GM06990 (cell line): ENCODE results near the gene MICU2.

Source experiments
- DNase-seq: peaks from one replicate; pipeline ENCODE4 v3.0.0-alpha.2; 2011; ENCODE audit not compliant: insufficient read length; ENCODE audit errors: extremely low read depth
- H3K27me3 ChIP-seq: replicated peaks from 2 replicates; pipeline ENCODE4 v1.6.0; 2011; ENCODE audit warnings: low read length; ENCODE audit not compliant: control insufficient read depth, insufficient read depth
- H3K36me3 ChIP-seq: 2 replicates; pipeline ENCODE4 v1.5.1; 2011; ENCODE audit warnings: low read length; ENCODE audit not compliant: control insufficient read depth, insufficient read depth
- H3K4me3 ChIP-seq: replicated peaks from 2 replicates; pipeline ENCODE4 v1.5.1; 2011; ENCODE audit warnings: low read depth, mild to moderate bottlenecking, control low read depth, low read length
- TF ChIP-seq, protein P1 (sequence below): IDR thresholded peaks from 2 replicates; pipeline ENCODE4 v1.5.1; 2011; ENCODE audit warnings: low read length, control low read depth, mild to moderate bottlenecking, inconsistent platforms; ENCODE audit not compliant: insufficient read depth, poor library complexity, severe bottlenecking

MICU2 gene

GRCh38 chr13:21445759-21446158 lies 158.2 kb downstream of the MICU2 start:
- TF ChIP-seq, protein P1, sequence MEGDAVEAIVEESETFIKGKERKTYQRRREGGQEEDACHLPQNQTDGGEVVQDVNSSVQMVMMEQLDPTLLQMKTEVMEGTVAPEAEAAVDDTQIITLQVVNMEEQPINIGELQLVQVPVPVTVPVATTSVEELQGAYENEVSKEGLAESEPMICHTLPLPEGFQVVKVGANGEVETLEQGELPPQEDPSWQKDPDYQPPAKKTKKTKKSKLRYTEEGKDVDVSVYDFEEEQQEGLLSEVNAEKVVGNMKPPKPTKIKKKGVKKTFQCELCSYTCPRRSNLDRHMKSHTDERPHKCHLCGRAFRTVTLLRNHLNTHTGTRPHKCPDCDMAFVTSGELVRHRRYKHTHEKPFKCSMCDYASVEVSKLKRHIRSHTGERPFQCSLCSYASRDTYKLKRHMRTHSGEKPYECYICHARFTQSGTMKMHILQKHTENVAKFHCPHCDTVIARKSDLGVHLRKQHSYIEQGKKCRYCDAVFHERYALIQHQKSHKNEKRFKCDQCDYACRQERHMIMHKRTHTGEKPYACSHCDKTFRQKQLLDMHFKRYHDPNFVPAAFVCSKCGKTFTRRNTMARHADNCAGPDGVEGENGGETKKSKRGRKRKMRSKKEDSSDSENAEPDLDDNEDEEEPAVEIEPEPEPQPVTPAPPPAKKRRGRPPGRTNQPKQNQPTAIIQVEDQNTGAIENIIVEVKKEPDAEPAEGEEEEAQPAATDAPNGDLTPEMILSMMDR = no peak
- no peak for DNase-seq
- Histone ChIP-seq H3K4me3 (no peak overlapping the region), H3K36me3 (no peaks in the 10 kb centered on the region; the same call in 1 of the 2 replicates), H3K27me3 (no peaks in the 10 kb centered on the region)

- Histone ChIP-seq H3K27me3 (no peaks in the 10 kb centered on the region), H3K4me3 (no peak overlapping the region), H3K36me3 (no peaks in the 10 kb centered on the region)
- TF ChIP-seq, protein P1 = no peak
- no peak for DNase-seq
Observed at GRCh38 chr13:21443171-21443570, 160.8 kb downstream of the MICU2 start.
